ENCODE data around the gene SPPL3.

SPPL3 gene

GRCh38 chr12:120755269-120755668, 148.9 kb downstream of the SPPL3 start:
- no peak overlapping the region for H3K27ac ChIP-seq
- TF ChIP-seq, protein P1, sequence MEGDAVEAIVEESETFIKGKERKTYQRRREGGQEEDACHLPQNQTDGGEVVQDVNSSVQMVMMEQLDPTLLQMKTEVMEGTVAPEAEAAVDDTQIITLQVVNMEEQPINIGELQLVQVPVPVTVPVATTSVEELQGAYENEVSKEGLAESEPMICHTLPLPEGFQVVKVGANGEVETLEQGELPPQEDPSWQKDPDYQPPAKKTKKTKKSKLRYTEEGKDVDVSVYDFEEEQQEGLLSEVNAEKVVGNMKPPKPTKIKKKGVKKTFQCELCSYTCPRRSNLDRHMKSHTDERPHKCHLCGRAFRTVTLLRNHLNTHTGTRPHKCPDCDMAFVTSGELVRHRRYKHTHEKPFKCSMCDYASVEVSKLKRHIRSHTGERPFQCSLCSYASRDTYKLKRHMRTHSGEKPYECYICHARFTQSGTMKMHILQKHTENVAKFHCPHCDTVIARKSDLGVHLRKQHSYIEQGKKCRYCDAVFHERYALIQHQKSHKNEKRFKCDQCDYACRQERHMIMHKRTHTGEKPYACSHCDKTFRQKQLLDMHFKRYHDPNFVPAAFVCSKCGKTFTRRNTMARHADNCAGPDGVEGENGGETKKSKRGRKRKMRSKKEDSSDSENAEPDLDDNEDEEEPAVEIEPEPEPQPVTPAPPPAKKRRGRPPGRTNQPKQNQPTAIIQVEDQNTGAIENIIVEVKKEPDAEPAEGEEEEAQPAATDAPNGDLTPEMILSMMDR (IDR thresholded peaks at IDR 0.05; ENCODE audit: low read depth, low read length) = no peak
- no peaks in the 10 kb centered on the region for H3K9me3 ChIP-seq (ENCODE audit: severe bottlenecking)
- no peaks in the 10 kb centered on the region for H3K27me3 ChIP-seq (ENCODE audit: insufficient read depth, low read depth, severe bottlenecking)
- H3K36me3 ChIP-seq = no peaks in the 10 kb centered on the region
- no peak for DNase-seq
- H3K4me3 ChIP-seq (ENCODE audit: low read depth, low read length) = no peak overlapping the region

- H3K27me3 ChIP-seq (ENCODE audit: insufficient read depth, low read depth, severe bottlenecking) = no peaks in the 10 kb centered on the region
- no peak overlapping the region for H3K27ac ChIP-seq
- TF ChIP-seq, protein P1 (IDR thresholded peaks at IDR 0.05; ENCODE audit: low read depth, low read length) = no peak
- H3K4me3 ChIP-seq (ENCODE audit: low read depth, low read length) = no peak overlapping the region
- H3K9me3 ChIP-seq (ENCODE audit: severe bottlenecking) = no peaks in the 10 kb centered on the region
- no peak for DNase-seq
- no peaks in the 10 kb centered on the region for H3K36me3 ChIP-seq
These were observed 149.4 kb downstream of the SPPL3 start for GRCh38 chr12:120754792-120755191.

DNA sequence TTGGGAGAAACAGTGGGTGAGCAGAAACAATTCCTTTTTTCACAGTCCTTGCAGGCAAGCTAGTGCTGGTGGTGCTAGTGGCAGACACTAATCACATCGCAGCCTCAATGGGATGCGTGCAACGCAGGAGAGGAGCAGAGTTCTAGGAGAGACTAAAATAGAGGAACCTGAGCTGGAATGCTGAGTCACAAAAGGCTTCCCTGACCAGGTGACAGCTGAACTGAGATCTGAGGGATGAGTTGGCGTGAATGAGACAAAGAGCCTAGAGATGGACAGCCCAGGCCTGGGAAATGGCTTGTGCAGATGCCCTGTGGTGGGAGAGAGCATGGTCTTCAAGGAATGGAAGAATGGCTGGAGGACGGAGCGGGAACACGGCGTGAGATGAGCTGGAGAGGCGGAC, 152.8 kb downstream of the SPPL3 start:
- Histone ChIP-seq H3K36me3 (no peaks in the 10 kb centered on the region), H3K4me3 (ENCODE audit: low read depth, low read length) (no peak overlapping the region), H3K9me3 (ENCODE audit: severe bottlenecking) (no peaks in the 10 kb centered on the region), H3K27ac (no peak overlapping the region), H3K27me3 (ENCODE audit: insufficient read depth, low read depth, severe bottlenecking) (no peaks in the 10 kb centered on the region)
- TF ChIP-seq, protein P1 (IDR thresholded peaks at IDR 0.05; ENCODE audit: low read depth, low read length) = no peak
- no peak for DNase-seq

DNA sequence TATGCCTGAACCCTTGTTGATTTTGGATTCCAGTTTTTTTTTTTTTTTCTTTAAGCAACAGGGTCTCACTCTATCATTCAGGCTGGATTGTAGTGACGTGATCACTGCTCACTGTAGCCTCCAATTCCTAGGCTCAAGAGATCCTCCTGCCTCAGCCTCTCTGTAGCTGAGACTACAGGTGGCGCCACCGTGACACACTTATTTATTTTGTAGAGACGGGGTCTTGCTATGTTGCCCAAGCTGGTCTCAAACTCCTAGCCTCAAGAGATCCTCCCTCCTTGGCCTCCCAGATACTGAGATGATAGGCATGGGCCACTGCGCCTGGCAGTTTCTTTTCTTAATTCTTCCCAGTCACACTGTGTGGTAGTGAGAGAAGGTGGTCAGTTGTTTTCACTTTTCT, 153.4 kb downstream of the SPPL3 start:
- H3K27ac ChIP-seq = no peak overlapping the region
- DNase-seq = no peak

DNA sequence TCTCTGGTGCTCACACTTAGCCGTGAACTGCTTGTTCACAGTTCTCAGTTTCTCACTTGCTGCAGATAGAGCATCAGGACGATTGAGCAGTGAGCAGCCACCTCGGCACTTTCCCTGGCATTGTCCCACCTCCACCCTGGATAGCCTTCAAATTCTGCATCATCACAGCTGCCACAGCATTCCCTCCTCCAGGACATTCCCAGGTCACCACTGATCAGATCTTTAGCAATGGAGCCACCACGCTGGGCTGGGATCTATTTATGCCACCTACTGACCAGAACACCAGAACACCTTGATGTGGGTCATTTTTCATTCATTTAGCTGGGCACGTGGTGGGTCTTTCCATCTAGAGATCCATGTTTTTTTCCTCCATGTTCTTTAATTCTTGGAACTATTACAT, 154.9 kb downstream of the SPPL3 start:
- H3K36me3 ChIP-seq = no peaks in the 10 kb centered on the region

More for the DNA sequence above, 153.4 kb downstream of the SPPL3 start:
- Histone ChIP-seq H3K27me3 (ENCODE audit: insufficient read depth, low read depth, severe bottlenecking) (no peaks in the 10 kb centered on the region), H3K4me3 (ENCODE audit: low read depth, low read length) (no peak overlapping the region), H3K36me3 (no peaks in the 10 kb centered on the region), H3K9me3 (ENCODE audit: severe bottlenecking) (no peaks in the 10 kb centered on the region)
- TF ChIP-seq, protein P1 (IDR thresholded peaks at IDR 0.05; ENCODE audit: low read depth, low read length) = no peak

GRCh38 chr12:120748242-120748641, 155.9 kb downstream of the SPPL3 start:
- Histone ChIP-seq H3K27ac (no peak overlapping the region), H3K9me3 (ENCODE audit: severe bottlenecking) (no peaks in the 10 kb centered on the region), H3K4me3 (ENCODE audit: low read depth, low read length) (no peak overlapping the region), H3K27me3 (ENCODE audit: insufficient read depth, low read depth, severe bottlenecking) (no peaks in the 10 kb centered on the region), H3K36me3 (no peaks in the 10 kb centered on the region)
- DNase-seq = no peak
- TF ChIP-seq, protein P1 (IDR thresholded peaks at IDR 0.05; ENCODE audit: low read depth, low read length) = no peak

More for the DNA sequence above, 154.9 kb downstream of the SPPL3 start:
- no peak overlapping the region for H3K4me3 ChIP-seq (ENCODE audit: low read depth, low read length)
- H3K27ac ChIP-seq = no peak overlapping the region
- TF ChIP-seq, protein P1 (IDR thresholded peaks at IDR 0.05; ENCODE audit: low read depth, low read length) = no peak
- H3K27me3 ChIP-seq (ENCODE audit: insufficient read depth, low read depth, severe bottlenecking) = no peaks in the 10 kb centered on the region
- DNase-seq = no peak
- no peaks in the 10 kb centered on the region for H3K9me3 ChIP-seq (ENCODE audit: severe bottlenecking)

Measured in WERI-Rb-1 (cell line).